ENCODE results near the gene ADGRV1.
"Not testable (repeated sequence)": the region's sequence is repeated elsewhere in the genome, so short reads cannot be mapped to it uniquely, and the experiment has no call there.

ADGRV1 gene

DNA sequence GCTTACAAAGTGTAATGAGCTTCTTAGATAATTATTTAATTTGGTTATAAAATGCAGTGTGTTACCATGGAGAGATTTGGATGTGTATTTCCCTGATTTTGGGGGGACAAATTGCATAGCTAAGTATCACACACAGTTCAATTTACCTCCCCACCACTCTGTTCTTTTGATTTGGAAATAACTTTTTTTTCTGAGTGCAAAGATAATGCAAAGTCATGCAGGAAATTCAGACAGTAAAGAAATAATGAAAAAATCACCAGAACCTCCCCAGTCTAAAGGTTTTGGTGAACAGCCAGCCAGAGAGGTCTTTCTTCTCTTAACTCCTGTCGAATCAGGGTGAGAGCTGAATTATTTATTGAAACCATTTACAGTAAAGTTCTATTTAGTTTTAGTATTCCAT is 3.2 kb downstream of the ADGRV1 start:
- Histone ChIP-seq H3K36me3 (replicated peaks) (no peaks in the 10 kb centered on the region), H3K4me1 (peaks cover 40% of the 10 kb centered on the region), H3K27me3 (ENCODE audit: low read depth) (no peaks in the 10 kb centered on the region), H3K4me3 (no peak overlapping the region), H3K9me3 (no peaks in the 10 kb centered on the region)
- DNase-seq (ENCODE audit: low spot score in 2 of 2) = no peak
- in situ Hi-C loops (cut with MboI; ENCODE audit: low sequenced_read_pairs) = no loop called here

DNA sequence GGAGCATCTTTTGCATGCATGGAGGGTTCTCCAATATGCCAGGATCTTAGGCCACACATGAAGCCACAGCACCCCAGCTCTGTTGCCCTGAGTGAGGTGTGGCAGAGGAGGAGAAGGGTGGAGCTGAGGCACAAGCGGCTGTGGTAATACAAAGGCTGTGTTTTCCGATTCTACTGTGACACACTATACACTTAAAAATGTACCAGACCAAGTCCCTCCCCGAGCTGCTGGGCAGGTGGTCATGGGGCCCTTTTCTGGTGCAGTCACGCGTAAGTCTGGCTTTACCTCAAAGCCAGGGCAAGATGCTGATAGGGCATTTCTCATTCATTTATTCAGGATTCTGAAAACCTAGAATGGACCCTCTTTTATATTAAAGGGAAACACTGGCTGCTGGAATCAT is 3.7 kb downstream of the ADGRV1 start:
- Histone ChIP-seq H3K27me3 (ENCODE audit: low read depth) (no peaks in the 10 kb centered on the region), H3K9me3 (no peaks in the 10 kb centered on the region), H3K4me1 (peaks cover 34% of the 10 kb centered on the region), H3K4me3 (no peak overlapping the region), H3K36me3 (replicated peaks) (no peaks in the 10 kb centered on the region)
- in situ Hi-C loops (cut with MboI; ENCODE audit: low sequenced_read_pairs) = no loop called here
- DNase-seq (ENCODE audit: low spot score in 2 of 2) = peak; percentile 69 to 77

DNA sequence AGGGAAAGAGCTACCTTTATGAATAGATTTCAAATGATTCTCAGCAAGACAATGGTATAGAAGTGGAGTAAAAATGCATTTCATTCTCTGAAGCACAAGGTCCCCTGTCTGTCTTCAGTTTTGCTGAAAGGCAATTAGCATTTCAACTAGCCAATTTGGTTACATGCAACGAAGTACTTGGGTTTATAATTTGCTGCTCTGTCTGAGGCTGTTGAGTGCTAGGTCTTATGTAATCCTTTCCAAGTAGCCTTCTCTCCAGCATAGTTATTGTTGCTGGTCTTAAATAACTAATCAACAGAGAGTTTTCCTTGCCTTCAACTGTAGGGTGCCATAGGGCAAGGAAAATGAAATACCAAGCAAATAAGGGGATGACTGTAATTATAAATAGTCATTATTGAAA is 4.5 kb downstream of the ADGRV1 start:
- Histone ChIP-seq H3K4me3 (no peak overlapping the region), H3K9me3 (no peaks in the 10 kb centered on the region), H3K36me3 (replicated peaks) (no peaks in the 10 kb centered on the region), H3K27me3 (ENCODE audit: low read depth) (no peaks in the 10 kb centered on the region), H3K4me1 (peaks cover 33% of the 10 kb centered on the region)
- DNase-seq (ENCODE audit: low spot score in 2 of 2) = peak; percentile 48 to 97
- in situ Hi-C loops (cut with MboI; ENCODE audit: low sequenced_read_pairs) = no loop called here

DNA sequence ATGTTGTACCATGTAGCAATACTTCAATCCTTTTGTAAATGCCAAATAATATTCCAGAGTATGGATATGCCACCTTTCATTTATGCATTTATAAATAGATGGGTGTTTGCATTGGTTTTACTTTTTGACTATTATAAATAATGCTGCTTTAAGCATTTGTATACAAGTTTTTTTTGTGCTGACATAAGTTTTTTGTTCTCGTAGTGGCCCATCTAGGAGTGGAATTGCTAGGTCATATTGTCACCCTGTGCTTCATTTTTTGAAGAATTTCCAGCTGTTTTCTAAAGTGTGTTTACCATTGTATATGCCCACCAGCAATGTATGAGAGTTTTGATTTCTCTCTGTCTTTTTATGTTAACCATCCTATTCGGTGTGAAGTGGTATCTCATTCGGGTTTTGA is 6.9 kb downstream of the ADGRV1 start:
- Histone ChIP-seq H3K4me3 (no peak overlapping the region), H3K4me1 (peaks cover 31% of the 10 kb centered on the region), H3K9me3 (no peaks in the 10 kb centered on the region), H3K36me3 (replicated peaks) (no peaks in the 10 kb centered on the region), H3K27me3 (ENCODE audit: low read depth) (no peaks in the 10 kb centered on the region)
- no peak for DNase-seq (ENCODE audit: low spot score in 2 of 2)
- in situ Hi-C loops (cut with MboI; ENCODE audit: low sequenced_read_pairs) = no loop called here

DNA sequence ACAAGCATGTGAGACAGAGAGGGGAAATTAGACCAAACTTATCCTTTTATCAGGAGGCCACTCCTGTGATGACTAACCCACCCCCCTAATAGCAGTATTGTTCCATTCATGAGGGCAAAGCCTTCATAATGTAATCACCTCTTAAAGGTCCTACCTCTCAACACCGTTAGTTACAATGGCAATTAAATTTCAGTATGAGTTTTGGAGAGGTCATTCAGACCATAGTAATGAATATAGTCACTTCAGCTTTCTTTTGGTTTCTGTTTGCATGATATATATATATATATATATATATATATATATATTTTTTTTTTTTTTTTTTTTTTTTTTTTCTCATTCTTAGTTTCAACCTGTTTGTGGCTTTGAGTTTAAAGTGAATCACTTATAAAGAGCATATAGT is 10.5 kb downstream of the ADGRV1 start:
- H3K4me1 ChIP-seq = peaks cover 9% of the 10 kb centered on the region
- no peaks in the 10 kb centered on the region for H3K27me3 ChIP-seq (ENCODE audit: low read depth)
- H3K4me3 ChIP-seq = no peak overlapping the region
- H3K9me3 ChIP-seq = no peaks in the 10 kb centered on the region
- H3K36me3 ChIP-seq (replicated peaks) = no peaks in the 10 kb centered on the region
- no peak for DNase-seq (ENCODE audit: low spot score in 2 of 2)
- in situ Hi-C loops (cut with MboI; ENCODE audit: low sequenced_read_pairs) = no loop called here

DNA sequence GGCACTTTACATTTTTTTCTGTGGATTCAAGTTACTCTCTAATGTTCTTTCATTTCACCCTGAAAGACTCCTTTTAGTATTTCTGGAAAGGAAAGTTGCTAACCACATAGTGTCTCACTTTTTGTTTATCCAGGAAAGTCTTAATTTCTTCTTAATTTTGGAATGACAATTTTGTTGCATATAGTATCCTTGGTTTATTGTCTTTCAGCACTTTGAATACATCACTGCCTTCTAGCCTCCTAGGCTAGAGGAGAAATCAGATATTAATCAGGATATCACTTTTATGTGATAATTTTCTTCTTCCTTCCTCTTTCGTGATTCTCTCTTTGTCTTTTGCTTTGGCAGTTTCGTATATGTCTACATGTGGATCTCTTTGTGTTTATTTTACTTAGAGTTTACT is 11.4 kb downstream of the ADGRV1 start:
- no peak for DNase-seq (ENCODE audit: low spot score in 2 of 2)
- Histone ChIP-seq H3K36me3 (replicated peaks) (no peaks in the 10 kb centered on the region), H3K27me3 (ENCODE audit: low read depth) (no peaks in the 10 kb centered on the region), H3K4me1 (peaks cover 6% of the 10 kb centered on the region), H3K9me3 (no peaks in the 10 kb centered on the region), H3K4me3 (no peak overlapping the region)
- in situ Hi-C loops (cut with MboI; ENCODE audit: low sequenced_read_pairs) = no loop called here

DNA sequence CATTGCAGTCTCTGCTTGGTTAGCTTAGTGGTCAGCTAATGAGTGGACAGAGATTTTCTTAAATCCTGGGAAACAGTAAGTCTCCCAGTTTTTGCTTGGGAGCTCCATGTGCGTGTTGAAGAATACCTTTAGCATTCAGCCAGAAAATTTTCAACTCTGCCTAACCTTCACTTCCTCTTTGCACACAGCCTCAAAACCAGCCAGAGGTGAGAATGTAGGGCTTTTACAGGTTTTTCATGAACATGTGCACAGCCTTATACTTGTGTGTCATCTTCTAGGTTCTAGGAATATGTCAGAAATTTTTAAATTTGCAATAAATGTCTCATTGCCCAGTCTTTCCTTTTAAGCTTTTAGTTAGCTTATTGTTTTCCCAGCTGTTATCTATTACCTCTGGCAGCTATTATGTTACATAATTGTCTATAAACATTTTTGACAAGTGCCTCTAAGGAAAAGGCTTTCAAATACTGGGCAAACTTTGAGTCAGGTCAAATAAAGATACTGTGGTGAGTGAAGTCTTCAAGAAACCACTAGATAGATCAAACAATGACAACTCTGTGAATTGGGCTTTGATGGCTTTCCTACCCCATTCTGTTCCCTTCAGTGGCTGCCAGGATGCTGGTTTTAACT is 12.7 kb downstream of the ADGRV1 start:
- Histone ChIP-seq H3K4me3 (no peak overlapping the region), H3K27me3 (ENCODE audit: low read depth) (no peaks in the 10 kb centered on the region), H3K36me3 (replicated peaks) (no peaks in the 10 kb centered on the region), H3K9me3 (no peaks in the 10 kb centered on the region), H3K4me1 (peaks cover 6% of the 10 kb centered on the region)
- no peak for DNase-seq (ENCODE audit: low spot score in 2 of 2)
- in situ Hi-C loops (cut with MboI; ENCODE audit: low sequenced_read_pairs) = no loop called here

DNA sequence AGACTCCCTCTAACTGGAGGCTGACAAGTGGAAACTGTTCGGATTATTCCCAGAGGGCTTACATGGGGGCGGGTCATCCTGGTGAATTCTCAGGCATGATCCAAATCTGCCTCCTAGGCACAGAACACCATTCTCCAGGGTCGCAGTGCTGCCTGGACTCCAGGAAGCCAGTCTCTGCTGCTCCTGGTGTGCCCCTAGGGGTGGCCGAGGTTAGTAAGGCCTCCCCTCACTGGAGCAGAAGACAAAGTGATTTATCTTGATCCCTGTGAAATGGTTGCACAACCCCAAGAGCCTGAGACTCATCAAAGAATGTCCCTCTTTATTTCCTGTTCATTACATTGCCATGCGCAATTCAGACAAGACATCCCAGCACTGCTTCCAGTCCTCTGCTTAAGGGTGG is 17.1 kb downstream of the ADGRV1 start:
- no peak overlapping the region for H3K4me3 ChIP-seq
- in situ Hi-C loops (cut with MboI; ENCODE audit: low sequenced_read_pairs) = no loop called here
- H3K27me3 ChIP-seq (ENCODE audit: low read depth) = no peaks in the 10 kb centered on the region
- H3K36me3 ChIP-seq (replicated peaks) = no peaks in the 10 kb centered on the region; the same call in 1 of the 2 replicates
- peaks cover 6% of the 10 kb centered on the region for H3K4me1 ChIP-seq
- DNase-seq (ENCODE audit: low spot score in 2 of 2) = no peak
- peaks cover 3% of the 10 kb centered on the region; the same call in 1 of the 2 replicates for H3K9me3 ChIP-seq

DNA sequence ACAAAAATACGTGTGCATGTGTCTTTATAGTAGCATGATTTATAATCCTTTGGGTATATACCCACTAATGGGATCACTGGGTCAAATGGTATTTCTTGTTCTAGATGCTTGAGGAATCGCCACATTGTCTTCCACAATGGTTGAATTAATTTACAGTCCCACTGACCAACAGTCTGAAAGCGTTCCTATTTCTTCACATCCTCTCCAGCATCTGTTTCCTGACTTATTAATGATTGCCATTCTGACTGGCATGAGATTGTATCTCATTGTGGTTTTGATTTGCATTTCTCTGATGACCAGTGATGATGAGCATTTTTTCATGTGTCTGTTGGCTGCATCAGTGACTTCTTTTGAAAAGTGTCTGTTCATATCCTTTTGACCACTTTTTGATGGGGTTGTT is 18.0 kb downstream of the ADGRV1 start:
- H3K27me3 ChIP-seq (ENCODE audit: low read depth); in situ Hi-C loops (cut with MboI; ENCODE audit: low sequenced_read_pairs); H3K4me3 ChIP-seq: not testable (repeated sequence)

DNA sequence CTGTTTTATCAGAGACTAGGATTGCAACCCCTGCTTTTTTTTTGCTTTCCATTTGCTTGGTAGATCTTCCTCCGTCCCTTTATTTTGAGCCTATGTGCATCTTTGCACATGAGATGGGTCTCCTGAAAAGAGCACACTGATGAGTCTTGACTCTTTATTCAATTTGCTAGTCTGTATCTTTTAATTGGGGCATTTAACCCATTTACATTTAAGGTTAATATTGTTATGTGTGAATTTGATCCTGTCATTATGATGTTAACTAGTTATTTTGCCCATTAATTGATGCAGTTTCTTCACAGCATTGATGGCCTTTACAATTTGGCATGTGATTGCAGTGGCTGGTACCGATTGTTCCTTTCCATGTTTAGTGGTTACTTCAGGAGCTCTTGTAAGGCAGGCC is 21.3 kb downstream of the ADGRV1 start:
- H3K36me3 ChIP-seq (replicated peaks); H3K4me1 ChIP-seq; in situ Hi-C loops (cut with MboI; ENCODE audit: low sequenced_read_pairs): not testable (repeated sequence)

More for the DNA sequence above, 18.0 kb downstream of the ADGRV1 start:
- H3K36me3 ChIP-seq (replicated peaks); H3K4me1 ChIP-seq; DNase-seq (ENCODE audit: low spot score in 2 of 2); H3K9me3 ChIP-seq: not testable (repeated sequence)

DNA sequence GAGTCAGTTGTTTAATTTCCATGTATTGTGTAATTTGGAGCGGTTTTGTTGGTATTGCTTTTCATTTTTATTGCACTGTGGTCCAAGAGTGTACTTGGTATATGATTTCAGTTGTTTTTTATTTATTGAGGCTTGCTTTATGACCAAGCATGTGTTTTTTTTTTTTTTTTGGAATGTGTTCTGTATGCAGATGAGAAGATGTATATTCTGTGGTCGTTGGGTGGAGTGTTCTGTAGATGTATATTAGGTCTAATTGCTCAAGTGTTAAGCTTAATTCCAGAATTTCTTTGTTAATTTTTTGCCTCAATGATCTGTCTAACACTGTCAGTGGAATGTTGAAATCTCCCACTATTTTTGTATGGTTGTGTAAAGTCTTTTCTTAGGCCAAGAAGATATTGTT is 23.4 kb downstream of the ADGRV1 start:
- Histone ChIP-seq H3K4me1 (peaks cover 3% of the 10 kb centered on the region; the same call in 1 of the 2 replicates), H3K36me3 (replicated peaks) (no peaks in the 10 kb centered on the region; the same call in 1 of the 2 replicates), H3K4me3 (no peak overlapping the region), H3K9me3 (peaks cover 3% of the 10 kb centered on the region; the same call in 1 of the 2 replicates), H3K27me3 (ENCODE audit: low read depth) (no peaks in the 10 kb centered on the region)
- in situ Hi-C loops (cut with MboI; ENCODE audit: low sequenced_read_pairs) = no loop called here
- DNase-seq (ENCODE audit: low spot score in 2 of 2) = no peak

More for the DNA sequence above, 21.3 kb downstream of the ADGRV1 start:
- DNase-seq (ENCODE audit: low spot score in 2 of 2); H3K27me3 ChIP-seq (ENCODE audit: low read depth); H3K4me3 ChIP-seq; H3K9me3 ChIP-seq: not testable (repeated sequence)

DNA sequence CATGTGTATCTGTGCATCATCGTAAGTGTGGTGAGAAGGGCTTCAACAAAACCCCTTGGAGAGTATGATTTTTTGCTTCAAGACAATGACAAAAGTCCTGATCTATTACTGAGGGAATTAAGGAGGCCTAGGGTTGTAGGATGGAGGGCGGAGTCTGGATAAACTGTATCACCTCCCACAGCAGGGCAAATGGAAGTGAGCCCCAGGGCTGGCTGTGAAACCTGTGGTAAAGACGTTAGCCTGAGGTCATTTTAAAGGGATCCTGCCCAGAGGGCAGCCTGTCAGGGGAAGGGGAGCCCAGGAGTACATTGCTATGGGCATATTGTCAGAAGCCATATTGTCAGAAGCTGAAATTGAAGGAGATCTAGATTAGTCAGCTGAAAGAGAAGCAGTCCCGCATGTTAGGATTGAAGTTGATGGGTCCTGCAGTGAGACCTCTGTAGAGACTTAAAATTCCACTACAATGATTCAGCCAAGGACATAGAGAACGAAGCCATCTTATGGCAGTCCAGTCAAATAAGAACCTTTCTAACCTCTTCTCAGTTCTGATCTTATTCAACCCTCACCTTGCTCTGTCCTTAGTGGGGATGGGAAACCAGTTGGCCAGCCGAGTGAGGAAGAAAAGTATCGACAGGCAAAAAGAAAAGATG is 26.9 kb downstream of the ADGRV1 start:
- no peaks in the 10 kb centered on the region for H3K9me3 ChIP-seq
- H3K36me3 ChIP-seq (replicated peaks) = no peaks in the 10 kb centered on the region
- H3K4me1 ChIP-seq = peaks cover 3% of the 10 kb centered on the region; the same call in 1 of the 2 replicates
- in situ Hi-C loops (cut with MboI; ENCODE audit: low sequenced_read_pairs) = no loop called here
- H3K4me3 ChIP-seq = no peak overlapping the region
- DNase-seq (ENCODE audit: low spot score in 2 of 2) = no peak
- H3K27me3 ChIP-seq (ENCODE audit: low read depth) = no peaks in the 10 kb centered on the region

DNA sequence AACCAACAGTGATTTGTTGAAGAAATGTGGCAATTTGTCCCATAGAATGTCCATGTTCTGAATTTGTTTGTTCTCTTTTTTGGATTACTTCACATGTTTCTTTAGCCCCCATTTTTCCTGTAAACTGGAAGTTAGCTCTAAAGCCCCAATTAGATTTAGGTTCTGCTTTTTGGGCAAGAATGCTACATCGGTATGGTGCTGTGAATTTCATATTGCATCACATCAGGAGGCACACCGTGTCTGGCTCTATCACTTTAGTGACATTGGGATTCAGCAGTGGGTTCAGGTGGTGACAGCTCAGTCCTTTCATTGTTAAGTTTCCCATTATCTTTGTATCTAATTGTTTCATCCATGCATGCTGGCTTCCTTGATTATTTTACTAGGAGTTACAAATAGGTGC is 27.9 kb downstream of the ADGRV1 start:
- in situ Hi-C loops (cut with MboI; ENCODE audit: low sequenced_read_pairs) = no loop called here
- no peak for DNase-seq (ENCODE audit: low spot score in 2 of 2)
- H3K9me3 ChIP-seq = no peaks in the 10 kb centered on the region
- H3K36me3 ChIP-seq (replicated peaks) = no peaks in the 10 kb centered on the region
- no peak overlapping the region for H3K4me3 ChIP-seq
- peaks cover 3% of the 10 kb centered on the region; the same call in 1 of the 2 replicates for H3K4me1 ChIP-seq
- no peaks in the 10 kb centered on the region for H3K27me3 ChIP-seq (ENCODE audit: low read depth)

DNA sequence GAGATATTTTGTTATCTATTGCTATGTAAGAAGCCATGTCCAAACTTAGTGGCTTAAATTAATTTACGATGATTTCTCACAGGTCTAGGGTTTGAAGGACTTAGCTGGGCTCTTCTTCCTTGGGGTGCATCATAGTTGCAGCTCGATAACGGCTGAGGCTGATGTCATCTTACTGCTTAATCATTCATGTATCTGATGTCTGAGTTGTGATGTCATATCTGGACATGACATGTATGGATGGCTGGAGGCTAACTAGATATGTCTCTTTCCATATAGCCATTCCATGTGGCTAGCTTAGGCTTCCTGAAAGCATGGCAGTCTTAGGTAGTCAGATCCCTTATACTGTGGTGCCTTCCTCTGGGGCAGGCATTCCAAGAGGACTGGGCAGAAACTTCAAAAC is 31.6 kb downstream of the ADGRV1 start:
- in situ Hi-C loops (cut with MboI; ENCODE audit: low sequenced_read_pairs) = no loop called here
- Histone ChIP-seq H3K36me3 (replicated peaks) (peaks cover 6% of the 10 kb centered on the region; the same call in 1 of the 2 replicates), H3K27me3 (ENCODE audit: low read depth) (no peaks in the 10 kb centered on the region)

More for the DNA sequence above, 31.6 kb downstream of the ADGRV1 start:
- Histone ChIP-seq H3K4me1 (peaks cover 2% of the 10 kb centered on the region; the same call in 1 of the 2 replicates), H3K4me3 (no peak overlapping the region), H3K9me3 (0 out of 2 replicates have a peak, but pooled peaks cover 4% of the 10 kb centered on the region)
- no peak for DNase-seq (ENCODE audit: low spot score in 2 of 2)
